GM19238 (cell line): ENCODE results near the gene TMEM141.

Source experiments
- DNase-seq: peaks from one replicate; pipeline ENCODE4 v3.0.0; 2011; ENCODE audit warnings: low spot score; ENCODE audit not compliant: insufficient read length

TMEM141 gene

DNA sequence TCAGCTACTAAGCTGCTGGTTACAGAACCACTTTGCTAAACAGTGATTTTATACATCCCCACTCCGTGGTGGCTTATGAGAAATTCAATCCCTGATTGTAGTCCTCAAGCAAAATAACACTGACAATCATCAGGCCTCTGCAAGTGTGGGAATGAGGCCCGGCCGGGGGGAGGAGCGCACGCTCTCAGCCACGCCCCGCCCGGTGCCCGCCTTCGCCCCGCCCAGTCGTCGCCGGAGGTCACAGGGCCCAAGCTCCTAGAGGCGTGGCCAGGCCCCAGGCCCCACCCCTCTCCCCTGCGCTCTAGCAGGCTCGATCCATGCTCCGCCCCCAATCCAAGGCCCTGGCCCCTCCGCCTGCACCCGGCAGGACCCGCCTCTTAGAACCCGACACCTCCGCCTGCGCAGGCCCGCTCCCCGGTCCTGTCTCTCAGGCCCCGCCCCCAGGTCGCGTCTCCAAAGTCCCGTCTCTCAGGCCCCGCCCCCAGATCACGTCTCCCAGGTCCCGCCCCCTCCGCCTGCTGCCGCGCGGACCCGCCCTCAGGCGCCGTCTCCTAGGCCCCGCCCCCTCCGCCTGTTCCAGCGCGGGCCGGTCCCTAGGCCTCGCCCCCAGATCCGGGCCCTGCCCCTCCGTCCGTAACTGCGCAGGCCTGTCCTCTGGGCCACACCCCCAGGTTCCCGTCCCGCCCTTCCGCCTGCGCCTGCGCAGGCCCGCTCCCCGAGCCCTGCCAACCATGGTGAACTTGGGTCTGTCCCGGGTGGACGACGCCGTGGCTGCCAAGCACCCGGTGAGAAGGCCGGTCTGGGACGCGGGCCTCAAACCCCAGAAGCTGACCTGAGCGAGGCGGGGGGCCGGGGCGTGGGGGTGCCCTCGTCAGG is at the start of gene TMEM141:
TSS of gene TMEM141 (plus strand) at position 705 of the 876 bp plus-strand sequence. CDS start at position 732, 27 bp downstream.
- peak; percentile 96 for DNase-seq

DNA sequence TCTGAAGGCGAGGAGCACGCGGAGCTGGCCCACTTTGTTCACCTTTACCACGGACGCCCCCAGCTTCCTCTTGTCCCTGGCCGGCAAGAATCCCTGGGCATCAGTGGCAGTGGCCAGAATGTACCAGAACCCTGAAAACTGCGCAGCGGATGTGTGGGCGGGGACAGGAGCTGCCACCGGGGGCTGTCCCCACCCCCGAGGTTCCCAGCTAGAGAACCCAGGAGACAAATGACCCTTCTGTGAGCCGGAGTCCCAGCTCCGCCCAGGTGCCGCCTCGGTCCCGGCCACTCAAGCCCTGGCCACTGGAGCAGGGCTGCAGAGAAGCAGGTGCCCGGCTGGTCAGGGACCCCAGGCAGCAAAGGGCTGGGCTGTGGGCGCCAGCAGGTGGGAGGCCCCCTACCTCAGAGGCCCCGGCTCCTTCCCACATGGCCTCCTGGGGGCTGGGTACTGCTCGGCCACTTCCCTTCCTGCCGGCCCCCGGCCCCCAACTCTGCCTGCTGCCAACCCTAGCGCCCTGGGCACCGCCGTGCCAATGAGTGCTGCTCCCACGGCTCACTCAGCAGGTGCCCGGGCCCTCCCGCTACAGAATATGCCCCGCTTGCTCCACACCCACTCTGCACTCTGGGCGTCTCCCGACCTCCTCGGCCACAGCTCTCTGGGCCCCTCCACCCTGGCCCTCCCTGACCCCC is 49.1 kb upstream of the TMEM141 start:
- no peak for DNase-seq

DNA sequence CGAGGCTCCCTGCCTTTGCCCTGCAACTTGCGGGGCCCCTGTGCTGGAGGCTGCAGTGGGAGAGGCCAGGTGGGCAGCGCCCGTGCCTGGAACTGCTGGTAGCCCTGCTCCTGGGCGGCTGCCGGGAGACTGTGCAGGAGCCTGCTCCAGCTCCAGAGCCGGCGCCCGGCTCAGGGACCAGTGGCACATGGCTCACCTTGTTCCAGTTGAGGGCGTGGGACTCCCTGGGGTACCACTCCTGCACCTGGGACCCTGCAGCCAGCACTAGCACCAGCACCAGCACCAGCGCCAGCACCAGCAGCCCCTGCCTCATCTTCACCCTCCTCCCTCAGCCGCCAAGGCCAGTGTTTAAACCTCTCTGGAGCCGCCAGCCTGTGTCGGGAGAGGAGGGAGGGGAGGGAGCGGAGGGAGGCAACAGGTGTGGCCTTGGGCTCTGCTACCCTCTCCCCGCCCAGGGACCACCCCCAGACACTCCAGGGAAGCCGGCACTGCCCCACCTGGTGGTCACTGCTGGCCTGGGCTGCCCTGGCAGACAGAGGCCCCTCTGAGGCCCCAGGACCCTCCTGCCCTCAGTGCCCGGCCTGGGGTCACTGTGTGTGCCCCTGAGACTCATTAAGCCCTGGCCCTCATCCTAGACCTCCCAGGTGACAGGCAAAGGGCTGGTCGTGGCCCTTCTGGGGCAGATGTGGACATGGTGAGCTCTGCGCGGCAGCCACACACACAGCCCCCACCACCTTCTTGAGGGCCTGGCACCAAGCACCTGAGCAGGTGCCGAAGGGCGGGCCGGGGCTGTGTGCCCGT is 48.4 kb upstream of the TMEM141 start, which contains the start of gene LCN10:
TSS of gene LCN10 (minus strand) at position 350 of the 801 bp plus-strand sequence. CDS start at position 313, 37 bp downstream.
- no peak for DNase-seq

DNA sequence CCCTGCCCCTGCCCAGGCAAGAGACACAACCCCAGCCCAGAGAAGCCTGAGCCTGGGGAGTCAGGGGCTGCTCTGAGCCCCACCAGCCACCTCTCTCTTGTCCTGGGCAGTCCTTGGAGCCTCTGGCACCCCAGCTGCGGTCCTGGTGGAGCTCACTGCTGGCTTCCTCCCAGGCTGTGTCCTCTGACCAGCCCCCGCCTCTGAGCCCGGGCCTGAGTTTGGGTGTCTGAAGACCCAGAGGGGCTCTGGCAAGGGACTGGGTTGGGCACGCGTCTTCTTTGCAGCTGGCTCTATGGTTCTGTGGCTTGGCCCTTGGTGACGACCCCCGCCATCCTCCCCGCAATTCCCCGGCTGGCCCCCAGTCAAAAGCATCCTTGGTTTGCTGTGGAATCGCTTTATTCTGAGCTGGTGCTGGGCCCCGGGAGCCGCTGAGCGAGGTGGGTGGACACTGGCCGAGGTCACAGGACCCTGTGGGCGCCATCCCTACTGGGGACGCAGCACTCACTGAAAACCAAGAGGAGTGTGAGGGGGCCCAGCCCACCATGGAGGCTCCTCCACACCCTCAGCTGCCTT is 47.4 kb upstream of the TMEM141 start:
- DNase-seq: no peak

DNA sequence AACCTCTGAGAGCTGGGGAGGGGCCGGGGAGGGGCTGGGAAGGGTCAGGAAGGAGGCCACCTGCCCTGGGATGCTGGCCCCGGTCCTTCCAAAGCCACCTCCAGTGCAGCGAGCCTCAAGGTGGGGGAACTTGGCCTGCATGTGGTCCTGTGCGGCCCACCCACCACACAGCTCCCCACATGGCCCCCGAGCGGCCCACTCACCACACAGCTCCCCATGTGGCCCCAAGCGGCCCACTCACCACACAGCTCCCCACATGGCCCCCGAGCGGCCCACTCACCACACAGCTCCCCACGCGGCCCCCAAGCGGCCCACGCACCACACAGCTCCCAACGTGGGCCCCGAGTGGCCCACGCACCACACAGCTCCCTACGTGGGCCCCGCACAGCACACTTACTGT is 46.4 kb upstream of the TMEM141 start:
- no peak for DNase-seq

DNA sequence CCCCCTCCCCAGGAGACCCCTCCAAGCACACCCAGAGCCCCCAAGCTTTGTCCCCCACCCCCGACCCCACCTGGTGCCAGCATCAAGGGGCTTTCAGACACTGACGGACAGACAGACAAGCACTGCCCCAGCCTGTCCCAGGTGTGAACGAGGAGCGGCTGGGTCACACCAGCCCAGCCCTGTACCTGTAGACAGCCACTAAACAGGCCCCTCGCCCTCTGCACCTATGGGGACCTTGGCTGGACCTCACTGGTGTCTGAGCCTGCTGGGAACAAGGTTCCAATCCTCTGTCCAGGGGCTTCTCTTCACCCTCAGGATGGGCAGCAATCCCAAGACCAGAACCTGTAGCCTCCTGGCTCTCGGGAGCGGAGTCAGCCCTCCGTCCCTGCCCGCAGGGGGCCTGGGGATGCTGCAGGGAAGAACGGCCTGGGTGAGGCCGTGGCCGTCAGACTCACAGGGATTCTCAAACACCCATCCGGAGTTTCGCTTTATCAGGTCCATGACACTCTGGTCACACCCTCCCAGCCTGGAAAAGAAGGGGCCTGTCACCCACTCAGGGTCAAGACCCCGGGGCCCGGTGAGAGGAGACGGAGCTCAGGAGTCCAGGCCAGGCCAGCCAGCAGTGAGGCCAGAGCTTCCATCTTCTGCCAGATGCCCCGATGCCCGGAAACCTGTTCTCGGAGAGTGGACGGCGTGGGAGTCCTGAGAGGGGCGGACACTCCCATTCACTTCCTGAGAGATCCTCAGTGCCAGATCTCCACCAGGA is 45.6 kb upstream of the TMEM141 start:
- no peak for DNase-seq

DNA sequence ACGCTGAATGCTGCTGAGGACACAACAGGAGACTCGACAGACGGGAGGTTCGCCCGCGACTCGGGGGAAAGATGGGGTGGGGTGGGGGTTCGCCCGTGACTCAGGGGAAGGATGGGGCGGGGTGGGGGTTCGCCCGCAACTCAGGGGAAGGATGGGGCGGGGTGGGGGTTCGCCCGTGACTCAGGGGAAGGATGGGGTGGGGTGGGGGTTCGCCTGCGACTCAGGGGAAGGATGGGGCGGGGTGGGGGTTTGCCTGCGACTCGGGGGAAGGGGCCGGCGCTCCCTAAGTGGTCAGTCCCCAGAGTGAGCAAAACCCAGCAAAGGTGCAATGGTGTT is 45.0 kb upstream of the TMEM141 start:
- no peak for DNase-seq

DNA sequence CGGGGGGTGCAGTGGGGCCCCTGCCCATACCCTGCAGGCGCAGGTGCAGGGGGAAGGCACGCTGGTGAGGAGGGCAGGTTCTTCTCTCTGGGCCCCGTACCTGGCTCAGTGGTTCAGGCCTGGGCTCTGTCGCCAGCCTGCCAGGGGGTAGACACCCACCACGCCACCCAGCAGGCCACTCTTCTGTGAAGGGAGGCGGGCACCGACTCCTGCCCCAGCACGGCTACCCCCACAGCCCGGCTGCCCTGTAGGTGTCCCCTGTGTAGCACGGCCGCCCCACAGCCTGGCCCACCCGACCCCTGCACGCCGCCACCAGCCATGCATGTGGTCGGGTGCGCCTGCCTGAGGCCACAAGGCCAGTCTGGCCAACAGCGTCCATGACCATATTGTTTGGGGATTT is 44.5 kb upstream of the TMEM141 start:
- DNase-seq: no peak

DNA sequence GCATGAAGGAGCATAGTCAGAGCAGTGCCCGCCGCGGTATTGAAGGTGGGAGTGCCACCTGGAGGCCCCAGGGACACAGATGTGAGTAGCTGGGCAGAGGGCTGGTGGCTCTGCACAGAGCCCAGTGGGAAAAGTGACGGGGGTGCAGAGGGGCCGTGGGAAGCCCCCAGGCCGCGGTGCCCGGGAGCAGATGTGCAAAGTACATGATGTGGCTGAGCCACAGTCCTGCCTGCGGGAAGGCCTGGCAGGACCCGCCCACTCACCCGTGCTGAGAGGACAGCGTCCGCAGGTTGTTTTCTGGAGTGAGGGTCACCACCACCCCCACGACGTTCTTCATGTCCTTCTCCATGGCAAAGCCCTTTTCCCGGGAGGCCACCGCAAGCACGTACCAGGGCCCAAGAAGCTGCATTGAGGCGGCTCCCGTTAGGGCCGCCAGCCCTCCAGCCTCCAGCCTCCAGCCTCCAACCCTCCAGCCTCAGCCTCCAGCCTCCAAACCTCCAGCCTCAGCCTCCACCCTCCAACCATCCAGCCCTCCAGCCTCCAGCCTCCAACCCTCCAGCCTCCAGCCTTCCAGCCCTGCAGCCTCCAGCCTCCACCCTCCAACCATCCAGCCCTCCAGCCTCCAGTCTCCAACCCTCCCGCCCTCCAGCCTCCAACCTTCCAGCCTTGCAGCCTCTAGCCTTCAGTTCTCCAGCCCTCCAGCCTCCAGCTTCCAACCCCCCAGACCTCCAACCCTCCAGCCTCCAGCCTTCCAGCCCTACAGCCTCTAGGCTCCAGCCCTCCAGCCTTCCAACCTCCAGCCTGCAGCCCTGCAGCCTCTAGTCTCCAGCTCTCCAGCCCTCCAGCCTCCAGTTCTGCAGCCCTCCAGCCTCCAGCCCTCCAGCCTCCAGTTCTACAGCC is 43.7 kb upstream of the TMEM141 start:
- DNase-seq: no peak

DNA sequence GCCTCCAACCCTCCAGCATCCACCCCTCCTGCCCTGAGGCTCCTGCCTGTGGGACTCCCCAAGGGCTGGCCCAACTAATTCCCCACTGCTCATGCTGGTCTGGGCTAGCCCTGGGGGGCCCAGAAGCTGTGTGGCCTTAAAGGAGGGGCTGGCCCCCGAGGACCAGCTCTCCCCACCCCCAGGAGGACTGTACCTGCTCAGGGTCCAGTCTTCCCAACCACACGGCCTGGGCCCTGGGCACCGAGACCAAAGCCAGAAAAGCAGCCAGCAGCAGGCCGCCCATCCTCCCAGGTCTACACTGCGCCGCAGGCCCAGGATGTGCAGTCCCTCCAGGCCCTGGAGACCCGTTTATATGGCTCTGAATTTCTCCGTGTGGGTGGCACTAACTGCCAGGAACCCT is 42.9 kb upstream of the TMEM141 start, which contains the start of gene LCN6:
TSS of gene LCN6 (minus strand) at position 325 of the 400 bp plus-strand sequence. CDS start at position 283, 42 bp downstream.
- no peak for DNase-seq

DNA sequence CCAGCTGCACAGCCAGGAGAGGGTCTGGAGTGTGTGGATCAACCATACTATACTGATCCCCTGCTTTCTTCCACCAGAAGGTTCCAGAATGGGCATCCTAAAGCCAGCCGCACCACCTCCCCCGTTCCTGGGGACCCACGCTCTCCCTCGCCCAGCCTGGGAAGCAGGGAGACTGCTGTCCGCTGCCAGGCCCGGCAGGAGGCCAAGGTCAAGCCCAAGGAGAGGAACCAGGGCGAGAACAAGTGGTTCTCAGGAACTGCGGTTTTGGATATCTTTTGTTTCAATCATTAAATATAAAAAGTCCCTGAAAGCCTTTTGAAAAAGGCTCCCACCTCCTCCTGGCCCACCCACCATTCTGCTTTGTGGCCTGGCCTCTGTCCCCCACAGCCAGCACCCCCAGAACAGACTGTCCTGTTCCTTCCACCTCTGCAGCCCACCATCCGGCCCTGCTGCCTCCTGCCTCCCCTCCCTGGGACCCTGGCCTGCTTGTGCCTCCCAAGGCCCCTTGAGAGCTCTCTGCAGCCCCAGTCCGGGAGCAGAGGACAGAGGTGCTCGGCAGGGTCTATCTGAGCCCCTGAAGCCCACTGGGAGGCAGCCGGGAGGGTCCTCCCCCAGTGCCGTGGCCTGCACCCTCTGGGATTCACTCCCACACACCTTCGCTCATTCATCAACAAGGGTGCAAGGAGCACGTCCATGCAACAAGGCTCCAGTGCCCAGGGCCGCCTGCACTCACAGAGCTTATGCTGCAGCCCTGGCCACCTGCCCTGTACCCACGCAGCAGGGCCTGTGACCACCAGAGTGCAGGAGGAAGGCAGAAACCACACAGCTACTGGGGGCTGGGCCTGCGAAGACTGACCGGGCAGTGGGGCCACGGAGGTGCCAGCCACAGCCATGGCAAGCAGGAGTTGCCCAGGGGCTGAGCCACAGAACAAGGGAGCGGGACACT is 42.2 kb upstream of the TMEM141 start:
- no peak for DNase-seq

DNA sequence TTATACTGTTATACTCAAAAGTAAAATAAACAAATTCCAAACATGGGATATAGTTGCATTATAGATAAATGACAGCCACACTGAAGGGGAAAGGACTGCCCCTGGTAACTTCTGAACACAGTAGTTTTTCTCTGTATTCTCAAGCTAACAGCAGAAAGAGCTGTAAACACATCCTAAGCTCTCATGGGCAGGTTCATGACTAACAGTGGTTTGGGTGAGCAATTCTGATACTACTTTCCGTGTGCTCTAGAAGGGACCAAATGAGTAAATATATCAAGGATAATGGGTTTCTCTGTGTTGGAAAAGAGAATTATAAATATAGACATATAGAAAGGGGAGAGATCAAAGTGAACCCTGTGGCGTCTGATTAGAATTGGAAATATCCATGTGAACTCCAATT is 40.6 kb upstream of the TMEM141 start:
- DNase-seq: no peak

DNA sequence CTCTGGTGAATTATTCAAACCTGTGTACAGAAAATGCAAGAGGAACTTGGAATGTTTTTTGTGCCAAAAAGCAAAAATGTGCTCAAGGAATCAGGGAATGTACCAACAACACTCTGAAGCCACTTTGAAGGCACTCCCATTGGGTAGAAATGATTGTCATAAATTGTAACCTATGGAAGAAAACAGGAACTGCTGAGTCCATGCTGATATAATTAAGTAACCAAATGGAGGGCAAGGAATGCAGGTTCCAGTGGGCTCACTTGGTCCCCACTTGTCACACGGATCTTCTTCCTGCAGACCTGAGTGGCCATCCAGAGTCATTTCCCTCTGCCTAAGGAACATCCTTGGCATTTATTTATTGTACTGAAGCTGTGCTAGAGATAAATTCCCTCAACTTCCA is 39.9 kb upstream of the TMEM141 start:
- DNase-seq: no peak

DNA sequence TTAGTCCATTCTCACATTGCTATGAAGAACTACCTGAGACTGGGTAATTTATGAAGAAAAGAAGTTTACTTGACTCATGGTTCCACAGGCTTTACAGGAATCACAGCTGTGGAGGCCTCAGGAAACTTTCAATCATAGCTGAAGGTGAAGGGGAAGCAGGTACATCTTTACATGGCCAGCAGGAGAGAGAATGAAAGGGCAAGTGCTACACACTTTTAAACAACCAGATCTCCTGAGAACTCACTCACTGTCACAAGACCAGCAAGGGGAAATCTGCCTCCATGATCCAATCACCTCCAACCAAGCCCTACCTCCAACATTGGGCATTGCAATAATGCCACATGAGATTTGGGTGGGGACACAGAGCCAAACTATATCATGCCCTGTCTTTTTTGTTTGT is 39.3 kb upstream of the TMEM141 start:
- DNase-seq: no peak

DNA sequence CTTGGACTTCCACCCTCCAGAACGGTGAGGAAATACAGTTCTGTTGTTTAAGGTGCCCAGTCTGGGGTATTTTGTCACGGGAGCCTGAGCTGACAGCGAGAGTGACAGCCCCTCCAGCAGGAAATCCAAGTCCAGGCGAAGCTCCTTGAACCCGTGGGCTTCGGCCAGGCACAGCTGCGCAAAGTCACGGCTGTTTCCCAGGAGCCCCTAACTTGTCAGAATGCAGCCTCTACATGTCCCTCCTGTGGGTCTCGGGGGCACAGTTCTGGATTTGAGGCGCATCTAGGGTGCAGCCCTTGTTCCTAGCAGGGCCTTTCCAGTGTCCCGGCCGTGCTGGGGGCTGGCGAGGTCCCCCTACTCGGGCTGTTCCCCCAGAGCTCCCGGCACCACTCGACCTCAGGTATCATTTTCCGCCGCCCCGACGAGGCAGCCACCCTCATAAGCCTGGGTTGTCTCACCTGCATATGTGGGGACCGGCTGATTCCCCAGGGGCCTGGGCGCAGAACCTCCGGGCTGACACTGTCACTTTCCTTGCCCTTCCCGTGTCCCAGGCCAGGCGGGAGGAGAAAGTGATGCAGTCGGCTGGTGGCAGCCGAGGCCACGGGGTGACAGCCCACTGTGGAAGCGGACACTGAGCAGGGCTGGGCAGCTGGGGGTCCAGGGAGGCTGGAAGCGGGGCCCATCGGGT is 37.6 kb upstream of the TMEM141 start:
- DNase-seq: no peak

DNA sequence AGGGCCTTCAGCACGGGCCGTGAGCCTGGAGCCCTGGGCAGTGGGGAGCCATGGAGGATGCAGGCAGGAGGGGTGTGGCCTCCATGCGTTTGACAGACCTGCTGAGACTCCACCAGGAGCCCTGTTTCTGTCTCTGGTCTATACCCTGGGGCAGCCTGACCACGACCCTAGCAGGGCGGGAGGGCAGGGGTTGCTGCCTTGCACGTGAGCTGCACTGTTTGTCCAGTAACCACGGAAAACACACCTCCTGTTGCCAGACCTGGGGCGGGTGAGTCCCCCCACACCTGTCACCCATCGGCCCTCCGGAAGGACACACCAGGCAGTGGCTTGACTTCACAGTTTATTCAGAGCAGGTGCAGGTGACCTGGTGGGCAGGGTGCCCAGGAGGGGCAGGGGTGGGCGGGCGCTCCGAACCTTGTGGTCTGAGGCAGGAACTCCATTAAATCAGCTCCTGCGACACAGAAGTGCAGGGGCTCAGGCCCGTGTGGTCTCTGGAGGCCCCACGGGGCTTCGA is 37.0 kb upstream of the TMEM141 start:
- DNase-seq: no peak

DNA sequence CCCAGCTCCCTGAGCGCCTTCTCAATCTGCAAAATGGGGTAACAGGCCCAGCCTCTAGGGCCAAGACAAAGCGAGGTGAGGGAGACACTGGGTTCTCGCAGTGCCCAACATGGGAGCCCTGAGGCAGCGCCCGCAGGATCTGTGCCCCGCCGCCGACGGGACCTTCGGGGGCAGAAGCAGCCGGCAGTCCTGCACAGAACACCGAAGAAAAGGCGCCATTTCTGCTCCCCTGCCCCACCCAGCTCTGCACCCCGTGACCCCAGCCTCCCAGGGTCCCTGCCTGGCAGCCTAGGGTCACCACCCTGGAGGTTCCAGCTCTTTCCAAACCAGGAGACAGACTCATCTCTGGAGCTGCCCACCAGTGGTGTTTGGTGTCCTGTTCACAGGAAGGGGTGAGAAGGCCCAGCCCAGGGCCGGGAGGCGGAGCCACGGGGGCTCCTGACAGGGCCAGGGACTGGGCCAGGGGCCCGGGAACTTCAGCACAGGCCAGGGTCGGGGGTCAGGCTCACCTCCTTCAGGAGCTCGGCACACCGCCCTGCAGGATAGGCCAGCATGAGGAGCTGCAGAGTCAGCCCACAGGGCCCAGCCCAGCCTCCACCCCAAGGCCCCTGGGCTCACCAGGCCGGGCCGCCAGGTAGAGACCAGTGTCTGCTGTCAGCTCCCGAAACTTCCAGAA is 36.4 kb upstream of the TMEM141 start:
- DNase-seq: no peak
